Endothelial cell of umbilical vein (primary cell): ENCODE results near the gene NEB. TPM values are rescaled to one million over a fixed set of nuclear protein-coding genes. Genes with fewer than 3 reads are reported as not detected.

Experiments used
- BruUV-seq: library from RNA; stranded (reverse); fragments of 400-500 nt; replicated peaks from 2 replicates; lab custom pipeline; 2021; lab: Mats Ljungman, UMichigan
- CTCF ChIA-PET: fragments of 300-600, 350-600 bp; sonication (Branson Sonifier 250); formaldehyde crosslinking; loops from one replicate; lab custom pipeline; 2021; ENCODE audit warnings: antibody characterized with exemption, inconsistent platforms; lab: Charles Lee
- POLR2A ChIA-PET: fragments of 300-600, 350-600 bp; sonication (Branson Sonifier 250); formaldehyde crosslinking; loops from one replicate; lab custom pipeline; 2021; ENCODE audit warnings: antibody characterized with exemption, inconsistent platforms; lab: Charles Lee
- DNase-seq: peaks from one replicate; pipeline ENCODE4 v3.0.0-alpha.2; 2011; ENCODE audit warnings: low read depth, low spot score
- FAIRE-seq: peaks from 2 replicates; lab custom pipeline; 2011; peaks lifted over from hg19 to GRCh38; lab: Jason Lieb, UNC
- H2AFZ ChIP-seq: 2 replicates; pipeline ENCODE4 v1.6.0; 2012; ENCODE audit warnings: low read depth, low read length, control low read depth, inconsistent platforms
- H3K27ac ChIP-seq: 2 replicates; pipeline ENCODE4 v1.5.1; 2011; ENCODE audit warnings: low read depth, mild to moderate bottlenecking, control low read depth, low read length, moderate library complexity; ENCODE audit not compliant: insufficient read depth
- H3K27me3 ChIP-seq, 2 experiments: 2 replicates each; pipeline versions ENCODE4 v1.6.0 to v1.6.1; 2011; ENCODE audit warnings: low read length in 2 of 2, mixed read lengths in 1 of 2; ENCODE audit not compliant: control insufficient read depth in 2 of 2, insufficient read depth in 2 of 2
- H3K36me3 ChIP-seq, 2 experiments: 2 replicates in 1 of 2; 3 replicates in 1 of 2; pipeline ENCODE4 v1.5.1; 2011; ENCODE audit warnings: low read length in 2 of 2, mild to moderate bottlenecking in 1 of 2, moderate library complexity in 1 of 2; ENCODE audit not compliant: control insufficient read depth in 2 of 2, insufficient read depth in 2 of 2; ENCODE audit errors: extremely low read depth in 1 of 2
- H3K4me1 ChIP-seq: 3 replicates; pipeline ENCODE4 v1.5.1; 2011; ENCODE audit warnings: mild to moderate bottlenecking, low read length; ENCODE audit not compliant: control insufficient read depth, insufficient read depth; ENCODE audit errors: extremely low read depth
- H3K4me2 ChIP-seq: 2 replicates; pipeline ENCODE4 v1.6.1; 2011; ENCODE audit warnings: low read length, control low read depth, mixed read lengths; ENCODE audit not compliant: insufficient read depth
- H3K4me3 ChIP-seq, 3 experiments: fragments of 200-600 bp in 1 of 3; sonication (generic), shearing (Covaris generic) in 1 of 3; replicated peaks in 1 of 3; 2 replicates each; pipeline ENCODE4 v1.5.1; 2011 to 2016; ENCODE audit warnings: control low read depth in 3 of 3, low read length in 3 of 3, mild to moderate bottlenecking in 2 of 3, inconsistent platforms in 1 of 3, low read depth in 1 of 3, moderate library complexity in 1 of 3; ENCODE audit not compliant: insufficient read depth in 1 of 3
- H3K79me2 ChIP-seq: 2 replicates; pipeline ENCODE4 v1.6.0; 2012; ENCODE audit warnings: low read length, inconsistent platforms; ENCODE audit not compliant: control insufficient read depth, insufficient read depth
- H3K9ac ChIP-seq: replicated peaks from 2 replicates; pipeline ENCODE3; 2011; ENCODE audit warnings: low read length, control low read depth; ENCODE audit not compliant: insufficient read depth; ENCODE audit errors: extremely low read depth
- H3K9me1 ChIP-seq: replicated peaks from 3 replicates; pipeline ENCODE4 v1.6.0; 2011; ENCODE audit warnings: mild to moderate bottlenecking, low read length; ENCODE audit not compliant: control insufficient read depth, insufficient read depth; ENCODE audit errors: extremely low read depth
- H3K9me3 ChIP-seq: replicated peaks from 2 replicates; pipeline ENCODE4 v1.5.1; 2012; ENCODE audit warnings: low read length, inconsistent platforms; ENCODE audit not compliant: control insufficient read depth, insufficient read depth
- H4K20me1 ChIP-seq: replicated peaks from 2 replicates; pipeline ENCODE3; 2011; ENCODE audit warnings: mild to moderate bottlenecking, low read length; ENCODE audit not compliant: control insufficient read depth, insufficient read depth; ENCODE audit errors: extremely low read depth
- CTCF ChIP-seq, 2 donors: IDR thresholded peaks; 1 replicate in 1 of 2; 2 replicates in 1 of 2; pipeline ENCODE4 v1.5.1; 2011; ENCODE audit warnings: low read length in 2 of 2, mild to moderate bottlenecking in 2 of 2, moderate library complexity in 2 of 2, control low read depth in 1 of 2, inconsistent platforms in 1 of 2, low read depth in 1 of 2; ENCODE audit not compliant: insufficient read depth in 1 of 2; ENCODE audit errors: extremely low read depth in 1 of 2
- EZH2 ChIP-seq: IDR thresholded peaks from 2 replicates; pipeline ENCODE4 v1.6.1; 2012; ENCODE audit warnings: borderline replicate concordance, low read depth, mild to moderate bottlenecking, moderate library complexity, low read length, inconsistent platforms; ENCODE audit not compliant: severe bottlenecking
- FOS ChIP-seq: IDR thresholded peaks from 2 replicates; pipeline ENCODE4 v1.6.1; 2011; ENCODE audit warnings: mild to moderate bottlenecking, low read length, moderate library complexity, borderline replicate concordance; ENCODE audit not compliant: insufficient read depth
- JUN ChIP-seq: IDR thresholded peaks from 2 replicates; pipeline ENCODE4 v1.6.1; 2011; ENCODE audit warnings: borderline replicate concordance, low read depth; ENCODE audit not compliant: insufficient read length, insufficient read depth
- MYC ChIP-seq: IDR thresholded peaks from one replicate; pipeline ENCODE4 v1.6.1; 2011; ENCODE audit warnings: mild to moderate bottlenecking, low read depth, low read length
- POLR2A ChIP-seq: IDR thresholded peaks from 2 replicates; pipeline ENCODE4 v1.6.1; 2012; ENCODE audit warnings: low read depth, mild to moderate bottlenecking, control low read depth, low read length
- POLR2AphosphoS5 ChIP-seq: IDR thresholded peaks from 2 replicates; pipeline ENCODE4 v1.6.1; 2012; ENCODE audit warnings: low read depth, mild to moderate bottlenecking, control low read depth, low read length, moderate library complexity; ENCODE audit not compliant: insufficient read depth
- dilution Hi-C: fragments of 300-500 bp; cut with MboI; formaldehyde crosslinking; loops from one replicate; pipeline ENCODE4 v1.15.0; 2019; ENCODE audit warnings: low sequenced_read_pairs; ENCODE audit not compliant: extremely low pct_ligation_motif_present
- intact Hi-C: fragments of 100-400 bp; cut with micrococcal nuclease; formaldehyde crosslinking; loops from one replicate; pipeline ENCODE4 v1.10.0; 2022
- polyA plus RNA-seq, 4 experiments: library from polyadenylated mRNA; depleted of rRNA in 3 of 4; stranded (reverse) in 3 of 4; unstranded in 1 of 4; fragments of >200 nt; gene quantifications; 2 replicates each; pipeline versions ENCODE4 v1.2.1 to v1.2.3, GENCODE V29; 2011 to 2012; ENCODE audit warnings: missing spikeins in 1 of 4
- total RNA-seq: library from RNA; stranded (reverse); gene quantifications from 2 replicates; pipeline ENCODE4 v1.2.3, GENCODE V29; 2021

NEB gene
- total and polyA plus RNA-seq, 2 donors (not counting 3 experiments of a cell fraction or from before 2014, with no cell fraction given), result 0.84 to 1.8 TPM

DNA sequence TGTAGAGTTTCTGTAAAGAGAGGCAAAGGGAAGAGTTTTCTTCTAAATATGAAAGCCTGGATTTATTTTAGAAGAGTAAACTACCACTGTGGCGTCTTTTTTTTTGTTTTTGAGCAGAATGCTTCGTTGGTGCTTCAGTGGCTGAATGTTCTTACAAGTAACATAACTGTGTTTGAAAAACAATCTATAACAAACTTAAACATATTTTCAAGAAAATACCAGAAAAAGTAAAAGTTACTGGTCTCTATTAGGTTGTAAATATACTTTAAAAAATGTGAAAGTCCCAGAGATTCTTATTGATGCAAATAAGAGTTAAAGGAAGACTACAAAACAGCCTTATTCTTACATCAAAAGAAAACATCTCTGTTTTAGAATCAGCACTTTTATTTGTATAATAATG lies 76.2 kb downstream of the NEB start:
- H3K4me1 ChIP-seq, result no peaks in the 10 kb centered on the region
- ChIA-PET POLR2A (no interaction called here), CTCF (no interaction called here)
- no peak overlapping the region for H3K4me2 ChIP-seq
- DNase-seq (no peak), FAIRE-seq (no peak)
- no TSS peak for BruUV-seq
- intact Hi-C loops (no loop called here), dilution Hi-C loops (no loop called here)
- no peaks in the 10 kb centered on the region for H4K20me1 ChIP-seq
- no peak overlapping the region for H3K9ac ChIP-seq
- H3K27ac ChIP-seq, result no peak overlapping the region
- no peak overlapping the region for H2AFZ ChIP-seq
- H3K36me3 ChIP-seq, result no peaks in the 10 kb centered on the region
- H3K4me3 ChIP-seq, result no peak overlapping the region
- peaks cover 0 to 4% of the 10 kb centered on the region in 2 experiments for H3K27me3 ChIP-seq
- TF ChIP-seq FOS (no peak), JUN (no peak), POLR2AphosphoS5 (no peak), CTCF (IDR thresholded peaks at IDR 0.05; ENCODE audit: extremely low read depth in 1 of 2, insufficient read depth in 1 of 2, low read depth in 1 of 2, low read length in 2 of 2) (no peak), MYC (no peak), EZH2 (no peak), POLR2A (no peak)
- H3K9me3 ChIP-seq, result no peaks in the 10 kb centered on the region
- H3K79me2 ChIP-seq, result no peaks in the 10 kb centered on the region
- H3K9me1 ChIP-seq, result no peaks in the 10 kb centered on the region
